Measurements from ENCODE around the gene FAM78A.
A peak's percentile ranks its signal among the peaks of the same experiment; 100 is the strongest.

FAM78A gene

DNA sequence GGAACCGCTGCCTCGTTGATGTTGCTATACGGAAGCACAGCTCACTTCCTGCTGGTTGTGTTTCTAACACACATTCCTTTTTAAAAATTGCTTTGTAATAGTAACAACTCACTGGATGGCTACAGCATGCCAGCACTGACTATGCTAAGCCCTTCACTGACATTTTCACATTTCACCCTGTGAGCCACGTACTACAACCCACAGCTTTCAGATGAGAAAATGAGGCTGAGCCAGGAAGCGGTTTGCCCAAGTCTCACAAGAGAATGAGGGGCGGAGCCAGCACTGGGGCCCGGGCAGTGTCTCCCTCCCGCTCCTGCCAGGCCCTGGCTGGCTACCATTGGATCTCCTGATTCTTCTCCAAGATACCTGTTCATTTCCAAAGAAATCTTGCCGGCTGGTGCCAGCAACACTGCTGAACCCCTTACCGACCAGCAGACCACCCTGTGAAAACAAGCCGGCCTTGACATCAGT, 38.3 kb downstream of the FAM78A start:
- Histone ChIP-seq H2AFZ (ENCODE audit: low read depth, low read length, severe bottlenecking) (peak overlapping the region; percentile 70), H3K4me3 (ENCODE audit: insufficient read depth, low read length, poor library complexity, severe bottlenecking) (no peak overlapping the region), H3K79me2 (ENCODE audit: insufficient read depth, low read length) (no peaks in the 10 kb centered on the region), H3K36me3 (ENCODE audit: low read length) (no peaks in the 10 kb centered on the region), H4K20me1 (ENCODE audit: low read depth, low read length) (no peaks in the 10 kb centered on the region), H3K9ac (ENCODE audit: low read length) (peak overlapping the region; percentile 20; the same call in 1 of the 2 replicates), H3K4me2 (ENCODE audit: low read depth, low read length, poor library complexity, severe bottlenecking) (peak overlapping the region; percentile 48), H3K9me2 (replicated peaks; ENCODE audit: insufficient read depth, low read length) (no peaks in the 10 kb centered on the region), H3K27ac (ENCODE audit: low read depth, low read length) (no peak overlapping the region; the same call in 1 of the 2 replicates), H3K27me3 (ENCODE audit: low read length) (no peaks in the 10 kb centered on the region), H3K9me3 (ENCODE audit: insufficient read depth, low read length) (no peaks in the 10 kb centered on the region), H3F3A (ENCODE audit: insufficient read depth) (no peaks in the 10 kb centered on the region)
- TF ChIP-seq, protein P1, sequence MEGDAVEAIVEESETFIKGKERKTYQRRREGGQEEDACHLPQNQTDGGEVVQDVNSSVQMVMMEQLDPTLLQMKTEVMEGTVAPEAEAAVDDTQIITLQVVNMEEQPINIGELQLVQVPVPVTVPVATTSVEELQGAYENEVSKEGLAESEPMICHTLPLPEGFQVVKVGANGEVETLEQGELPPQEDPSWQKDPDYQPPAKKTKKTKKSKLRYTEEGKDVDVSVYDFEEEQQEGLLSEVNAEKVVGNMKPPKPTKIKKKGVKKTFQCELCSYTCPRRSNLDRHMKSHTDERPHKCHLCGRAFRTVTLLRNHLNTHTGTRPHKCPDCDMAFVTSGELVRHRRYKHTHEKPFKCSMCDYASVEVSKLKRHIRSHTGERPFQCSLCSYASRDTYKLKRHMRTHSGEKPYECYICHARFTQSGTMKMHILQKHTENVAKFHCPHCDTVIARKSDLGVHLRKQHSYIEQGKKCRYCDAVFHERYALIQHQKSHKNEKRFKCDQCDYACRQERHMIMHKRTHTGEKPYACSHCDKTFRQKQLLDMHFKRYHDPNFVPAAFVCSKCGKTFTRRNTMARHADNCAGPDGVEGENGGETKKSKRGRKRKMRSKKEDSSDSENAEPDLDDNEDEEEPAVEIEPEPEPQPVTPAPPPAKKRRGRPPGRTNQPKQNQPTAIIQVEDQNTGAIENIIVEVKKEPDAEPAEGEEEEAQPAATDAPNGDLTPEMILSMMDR (IDR thresholded peaks at IDR 0.05; ENCODE audit: insufficient read depth, low read length, poor library complexity, severe bottlenecking) = no peak
- no peak for TF ChIP-seq EZH2phosphoT487 (conservative IDR thresholded peaks at IDR 0.05; ENCODE audit: low read length)

DNA sequence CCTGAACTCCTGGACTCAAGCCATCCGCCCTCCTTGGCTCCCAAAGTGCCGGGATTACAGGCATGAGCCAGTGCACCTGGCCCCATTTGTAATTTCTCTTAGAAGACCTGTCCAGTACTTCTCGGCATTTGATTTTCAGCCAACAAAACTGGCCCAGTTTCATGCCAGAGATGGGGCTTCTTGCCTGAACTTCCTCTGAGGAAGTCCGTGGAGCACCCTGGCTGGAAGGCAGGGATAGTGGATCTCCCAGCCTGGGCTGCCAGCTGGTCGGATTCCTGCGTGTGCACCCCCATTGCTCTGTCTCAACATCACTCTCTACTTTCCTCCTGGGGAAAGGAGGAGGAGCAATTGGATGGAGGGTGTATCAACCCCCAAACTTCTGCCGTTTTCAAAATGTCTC, 39.0 kb downstream of the FAM78A start:
- no peaks in the 10 kb centered on the region for H3K9me2 ChIP-seq (replicated peaks; ENCODE audit: insufficient read depth, low read length)
- H3K79me2 ChIP-seq (ENCODE audit: insufficient read depth, low read length) = no peaks in the 10 kb centered on the region
- no peak overlapping the region for H3K27ac ChIP-seq (ENCODE audit: low read depth, low read length)
- H4K20me1 ChIP-seq (ENCODE audit: low read depth, low read length) = no peaks in the 10 kb centered on the region
- no peaks in the 10 kb centered on the region for H3K36me3 ChIP-seq (ENCODE audit: low read length)
- H3K4me3 ChIP-seq (ENCODE audit: insufficient read depth, low read length, poor library complexity, severe bottlenecking) = no peak overlapping the region
- H3F3A ChIP-seq (ENCODE audit: insufficient read depth) = no peaks in the 10 kb centered on the region
- H3K9ac ChIP-seq (ENCODE audit: low read length) = no peak overlapping the region
- no peak overlapping the region for H2AFZ ChIP-seq (ENCODE audit: low read depth, low read length, severe bottlenecking)
- H3K4me2 ChIP-seq (ENCODE audit: low read depth, low read length, poor library complexity, severe bottlenecking) = peak overlapping the region; percentile 48
- H3K27me3 ChIP-seq (ENCODE audit: low read length) = no peaks in the 10 kb centered on the region
- H3K9me3 ChIP-seq (ENCODE audit: insufficient read depth, low read length) = no peaks in the 10 kb centered on the region
- no peak for TF ChIP-seq EZH2phosphoT487 (conservative IDR thresholded peaks at IDR 0.05; ENCODE audit: low read length)
- TF ChIP-seq, protein P1 (IDR thresholded peaks at IDR 0.05; ENCODE audit: insufficient read depth, low read length, poor library complexity, severe bottlenecking) = no peak

DNA sequence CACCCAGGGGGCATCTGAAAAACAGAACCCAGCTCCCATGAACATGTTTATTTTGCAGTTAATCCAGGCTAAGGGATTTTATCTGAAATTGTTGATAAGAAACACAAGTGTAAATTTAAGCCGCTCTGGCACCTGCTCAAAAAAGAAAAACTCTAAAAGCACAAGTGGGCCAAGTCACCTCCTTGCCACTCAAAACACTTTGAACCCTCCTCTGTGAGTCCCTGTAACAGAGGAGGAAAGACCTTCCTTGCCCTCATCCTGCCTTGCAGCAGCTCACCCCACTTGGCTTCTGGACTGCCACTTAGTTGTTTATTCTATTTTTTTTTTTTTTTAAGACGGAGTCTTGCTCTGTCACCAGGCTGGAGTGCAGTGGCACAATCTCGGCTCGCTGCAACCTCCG, 39.5 kb downstream of the FAM78A start:
- H2AFZ ChIP-seq (ENCODE audit: low read depth, low read length, severe bottlenecking) = no peak overlapping the region
- H3K9me3 ChIP-seq (ENCODE audit: insufficient read depth, low read length) = no peaks in the 10 kb centered on the region
- no peaks in the 10 kb centered on the region for H3K9me2 ChIP-seq (replicated peaks; ENCODE audit: insufficient read depth, low read length)
- H3K27ac ChIP-seq (ENCODE audit: low read depth, low read length) = no peak overlapping the region
- no peaks in the 10 kb centered on the region for H3F3A ChIP-seq (ENCODE audit: insufficient read depth)
- TF ChIP-seq, protein P1 (IDR thresholded peaks at IDR 0.05; ENCODE audit: insufficient read depth, low read length, poor library complexity, severe bottlenecking) = no peak
- no peak for TF ChIP-seq EZH2phosphoT487 (conservative IDR thresholded peaks at IDR 0.05; ENCODE audit: low read length)
- H4K20me1 ChIP-seq (ENCODE audit: low read depth, low read length) = no peaks in the 10 kb centered on the region
- no peaks in the 10 kb centered on the region for H3K27me3 ChIP-seq (ENCODE audit: low read length)
- H3K36me3 ChIP-seq (ENCODE audit: low read length) = no peaks in the 10 kb centered on the region
- no peak overlapping the region for H3K4me2 ChIP-seq (ENCODE audit: low read depth, low read length, poor library complexity, severe bottlenecking)
- no peaks in the 10 kb centered on the region for H3K79me2 ChIP-seq (ENCODE audit: insufficient read depth, low read length)
- H3K4me3 ChIP-seq (ENCODE audit: insufficient read depth, low read length, poor library complexity, severe bottlenecking) = no peak overlapping the region
- H3K9ac ChIP-seq (ENCODE audit: low read length) = no peak overlapping the region
